ENCODE data around the gene RERG. TPM values are rescaled to one million over a fixed set of nuclear protein-coding genes. Genes with fewer than 3 reads are reported as not detected.

RERG gene
- total and polyA plus RNA-seq, 2 of the 4 experiments (the other 2 are of a cell fraction) = not detected

GRCh38 chr12:15130541-15130940, 90.7 kb downstream of the RERG start:
- POLR2A ChIA-PET (ENCODE audit: unreplicated experiment) = no interaction called here
- no peak for DNase-seq
- no peak overlapping the region for H2AK5ac ChIP-seq (ENCODE audit: low read depth, low read length)
- H2BK120ac ChIP-seq (ENCODE audit: low read depth, low read length) = no peak overlapping the region
- TF ChIP-seq RCOR1 (IDR thresholded peaks at IDR 0.05; ENCODE audit: insufficient replicate concordance, low read length) (no peak), NFE2L2 (IDR thresholded peaks at IDR 0.05; ENCODE audit: low read depth, low read length) (no peak), CHD1 (IDR thresholded peaks at IDR 0.05; ENCODE audit: low read depth, low read length) (no peak), MXI1 (IDR thresholded peaks at IDR 0.05; ENCODE audit: borderline replicate concordance, low read depth, low read length) (no peak), USF2 (IDR thresholded peaks at IDR 0.05; ENCODE audit: low read depth, low read length) (no peak), BHLHE40 (IDR thresholded peaks at IDR 0.05; ENCODE audit: low read depth, low read length) (no peak), POLR2A (IDR thresholded peaks at IDR 0.05; ENCODE audit: low read depth, low read length) (no peak), RFX5 (IDR thresholded peaks at IDR 0.05; ENCODE audit: low read depth, low read length) (no peak), CEBPB (IDR thresholded peaks at IDR 0.05; ENCODE audit: low read depth, low read length) (no peak), SMC3 (IDR thresholded peaks at IDR 0.05; ENCODE audit: low read depth, low read length) (no peak)
- H3K9me1 ChIP-seq (ENCODE audit: insufficient read depth, low read length) = no peaks in the 10 kb centered on the region
- H3K18ac ChIP-seq (ENCODE audit: low read depth, low read length) = no peak overlapping the region
- H2BK15ac ChIP-seq (ENCODE audit: low read depth, low read length) = no peak overlapping the region
- no peaks in the 10 kb centered on the region for H3K36me3 ChIP-seq (ENCODE audit: control insufficient read depth, insufficient read depth, low read length)
- H3K27ac ChIP-seq (ENCODE audit: insufficient read depth, low read length) = no peak overlapping the region
- H2BK20ac ChIP-seq (ENCODE audit: low read depth, low read length) = no peak overlapping the region
- intact Hi-C loops (cut with micrococcal nuclease) = no loop called here
- H3K27me3 ChIP-seq (ENCODE audit: control insufficient read depth, insufficient read depth, low read length) = no peaks in the 10 kb centered on the region
- no peak overlapping the region for H3K4me2 ChIP-seq (ENCODE audit: low read depth, low read length)
- no peaks in the 10 kb centered on the region for H4K20me1 ChIP-seq (ENCODE audit: insufficient read depth, low read length)
- no peak overlapping the region for H3K56ac ChIP-seq (ENCODE audit: extremely low read depth, insufficient read depth, low read length)
- H3K79me1 ChIP-seq (ENCODE audit: low read depth in 1 of 2, low read length in 2 of 2) = no peaks in the 10 kb centered on the region
- dilution Hi-C loops (cut with HindIII; ENCODE audit: low sequenced_read_pairs, unreplicated experiment) = no loop called here
- CTCF ChIA-PET = interaction anchor here (0.6 kb wide), 1 partner anchor 40 kb away, joined by 3 read pairs; no protein-coding TSS in a partner anchor
- H2AK9ac ChIP-seq (replicated peaks; ENCODE audit: low read depth, low read length, poor library complexity) = no peak overlapping the region
- no peak overlapping the region for H4K5ac ChIP-seq (ENCODE audit: low read depth, low read length)
- H3K14ac ChIP-seq (replicated peaks; ENCODE audit: low read depth, low read length) = no peak overlapping the region
- no peak overlapping the region for H4K8ac ChIP-seq (ENCODE audit: low read depth in 2 of 2, low read length in 2 of 2)
- in situ Hi-C loops (cut with MboI; ENCODE audit: low sequenced_read_pairs) = no loop called here
- H2AFZ ChIP-seq (replicated peaks; ENCODE audit: low read length, poor library complexity) = no peak overlapping the region
- no peaks in the 10 kb centered on the region for H3K9me3 ChIP-seq (ENCODE audit: control insufficient read depth, insufficient read depth, low read length)
- no peak overlapping the region for H4K91ac ChIP-seq (ENCODE audit: insufficient read depth, low read depth, low read length)
- no peak overlapping the region for H2BK5ac ChIP-seq (ENCODE audit: low read depth, low read length, poor library complexity, severe bottlenecking)
- no peak overlapping the region for H3K9ac ChIP-seq (ENCODE audit: low read depth, low read length)
- H3K4me3 ChIP-seq (ENCODE audit: insufficient read depth, low read depth, low read length) = no peak overlapping the region
- H3K4me1 ChIP-seq (ENCODE audit: control insufficient read depth, insufficient read depth, low read length) = no peaks in the 10 kb centered on the region
- no peak overlapping the region for H3K23ac ChIP-seq (ENCODE audit: low read depth, low read length)
- no peak for ATAC-seq (ENCODE audit: low read depth)
- H3K4ac ChIP-seq (ENCODE audit: low read depth, low read length) = no peak overlapping the region
- no TSS peak for BruUV-seq (replicated peaks)

Data from IMR-90 (cell line).